ENCODE measurements around the gene SP6. TPM values are rescaled to one million over a fixed set of nuclear protein-coding genes. Genes with fewer than 3 reads are reported as not detected.

SP6 gene
- total and polyA plus RNA-seq, 4 donors: 0.03 to 0.09 (median 0.06) TPM

GRCh38 chr17:47864791-47865216 lies 13.8 kb upstream of the SP6 start:
- H3K4me3 ChIP-seq (ENCODE audit: low read depth in 1 of 3, low read length in 3 of 3): no peak overlapping the region
- H3K27ac ChIP-seq (ENCODE audit: low read depth in 1 of 2, low read length in 2 of 2): no peak overlapping the region
- peaks cover 0 to 4% (median 0%) of the 10 kb centered on the region in 4 donors for H3K27me3 ChIP-seq (ENCODE audit: control insufficient read depth in 4 of 4, insufficient read depth in 4 of 4, low read length in 3 of 4)
- no peaks in the 10 kb centered on the region for H3K4me1 ChIP-seq (ENCODE audit: control insufficient read depth in 4 of 4, insufficient read depth in 4 of 4, low read length in 3 of 4)
- H3K36me3 ChIP-seq (ENCODE audit: control insufficient read depth in 4 of 4, insufficient read depth in 3 of 4, low read depth in 1 of 4, low read length in 3 of 4): no peaks in the 10 kb centered on the region
- no peak overlapping the region for H3K9ac ChIP-seq (ENCODE audit: low read depth in 1 of 2, low read length in 2 of 2)
- WGBS: 66% methylated on average over 7 of the region's 7 CpGs
- no peak for DNase-seq (ENCODE audit: low spot score)
- no peak for TF ChIP-seq HNF4A (conservative IDR thresholded peaks at IDR 0.05)
- no peak for TF ChIP-seq TAF1 (conservative IDR thresholded peaks at IDR 0.05)
- TF ChIP-seq GABPA (IDR thresholded peaks at IDR 0.05 in 1 of 2, conservative IDR thresholded peaks at IDR 0.05 in 1 of 2): no peak
- TF ChIP-seq NR2F2 (IDR thresholded peaks at IDR 0.05): no peak
- TF ChIP-seq MAX (IDR thresholded peaks at IDR 0.05): no peak
- no peak for TF ChIP-seq RXRA (IDR thresholded peaks at IDR 0.05)
- TF ChIP-seq, protein P1, sequence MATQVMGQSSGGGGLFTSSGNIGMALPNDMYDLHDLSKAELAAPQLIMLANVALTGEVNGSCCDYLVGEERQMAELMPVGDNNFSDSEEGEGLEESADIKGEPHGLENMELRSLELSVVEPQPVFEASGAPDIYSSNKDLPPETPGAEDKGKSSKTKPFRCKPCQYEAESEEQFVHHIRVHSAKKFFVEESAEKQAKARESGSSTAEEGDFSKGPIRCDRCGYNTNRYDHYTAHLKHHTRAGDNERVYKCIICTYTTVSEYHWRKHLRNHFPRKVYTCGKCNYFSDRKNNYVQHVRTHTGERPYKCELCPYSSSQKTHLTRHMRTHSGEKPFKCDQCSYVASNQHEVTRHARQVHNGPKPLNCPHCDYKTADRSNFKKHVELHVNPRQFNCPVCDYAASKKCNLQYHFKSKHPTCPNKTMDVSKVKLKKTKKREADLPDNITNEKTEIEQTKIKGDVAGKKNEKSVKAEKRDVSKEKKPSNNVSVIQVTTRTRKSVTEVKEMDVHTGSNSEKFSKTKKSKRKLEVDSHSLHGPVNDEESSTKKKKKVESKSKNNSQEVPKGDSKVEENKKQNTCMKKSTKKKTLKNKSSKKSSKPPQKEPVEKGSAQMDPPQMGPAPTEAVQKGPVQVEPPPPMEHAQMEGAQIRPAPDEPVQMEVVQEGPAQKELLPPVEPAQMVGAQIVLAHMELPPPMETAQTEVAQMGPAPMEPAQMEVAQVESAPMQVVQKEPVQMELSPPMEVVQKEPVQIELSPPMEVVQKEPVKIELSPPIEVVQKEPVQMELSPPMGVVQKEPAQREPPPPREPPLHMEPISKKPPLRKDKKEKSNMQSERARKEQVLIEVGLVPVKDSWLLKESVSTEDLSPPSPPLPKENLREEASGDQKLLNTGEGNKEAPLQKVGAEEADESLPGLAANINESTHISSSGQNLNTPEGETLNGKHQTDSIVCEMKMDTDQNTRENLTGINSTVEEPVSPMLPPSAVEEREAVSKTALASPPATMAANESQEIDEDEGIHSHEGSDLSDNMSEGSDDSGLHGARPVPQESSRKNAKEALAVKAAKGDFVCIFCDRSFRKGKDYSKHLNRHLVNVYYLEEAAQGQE (IDR thresholded peaks at IDR 0.05): no peak
- TF ChIP-seq, protein P2, sequence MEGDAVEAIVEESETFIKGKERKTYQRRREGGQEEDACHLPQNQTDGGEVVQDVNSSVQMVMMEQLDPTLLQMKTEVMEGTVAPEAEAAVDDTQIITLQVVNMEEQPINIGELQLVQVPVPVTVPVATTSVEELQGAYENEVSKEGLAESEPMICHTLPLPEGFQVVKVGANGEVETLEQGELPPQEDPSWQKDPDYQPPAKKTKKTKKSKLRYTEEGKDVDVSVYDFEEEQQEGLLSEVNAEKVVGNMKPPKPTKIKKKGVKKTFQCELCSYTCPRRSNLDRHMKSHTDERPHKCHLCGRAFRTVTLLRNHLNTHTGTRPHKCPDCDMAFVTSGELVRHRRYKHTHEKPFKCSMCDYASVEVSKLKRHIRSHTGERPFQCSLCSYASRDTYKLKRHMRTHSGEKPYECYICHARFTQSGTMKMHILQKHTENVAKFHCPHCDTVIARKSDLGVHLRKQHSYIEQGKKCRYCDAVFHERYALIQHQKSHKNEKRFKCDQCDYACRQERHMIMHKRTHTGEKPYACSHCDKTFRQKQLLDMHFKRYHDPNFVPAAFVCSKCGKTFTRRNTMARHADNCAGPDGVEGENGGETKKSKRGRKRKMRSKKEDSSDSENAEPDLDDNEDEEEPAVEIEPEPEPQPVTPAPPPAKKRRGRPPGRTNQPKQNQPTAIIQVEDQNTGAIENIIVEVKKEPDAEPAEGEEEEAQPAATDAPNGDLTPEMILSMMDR (IDR thresholded peaks at IDR 0.05; ENCODE audit: low read depth, low read length, missing input control): no peak
- no peak for TF ChIP-seq ZBTB33 (IDR thresholded peaks at IDR 0.05)
- no peak for TF ChIP-seq HNF4G (IDR thresholded peaks at IDR 0.05)
- TF ChIP-seq FOXA1 (IDR thresholded peaks at IDR 0.05): no peak
- no peak for TF ChIP-seq SP1 (IDR thresholded peaks at IDR 0.05)
- no peak for TF ChIP-seq RAD21 (IDR thresholded peaks at IDR 0.05)
- no peak for TF ChIP-seq JUND (IDR thresholded peaks at IDR 0.05)
- no peak for TF ChIP-seq FOXA2 (IDR thresholded peaks at IDR 0.05)
- no peak for TF ChIP-seq ATF3 (IDR thresholded peaks at IDR 0.05)
- no peaks in the 10 kb centered on the region for H3K9me3 ChIP-seq (ENCODE audit: control insufficient read depth in 4 of 4, low read length in 3 of 4)

Measured in liver (tissue), 9 donors.